CD14-positive monocyte (primary cell): ENCODE results near the gene EPHA4. TPM values are rescaled to one million over a fixed set of nuclear protein-coding genes. Genes with fewer than 3 reads are reported as not detected.

Source experiments
- DNase-seq, 3 donors: peaks; one replicate each; pipeline ENCODE4 v3.0.0-alpha.2; 2011 to 2022
- H2AFZ ChIP-seq: 2 replicates; pipeline ENCODE4 v1.6.0; 2012; ENCODE audit warnings: mild to moderate bottlenecking, low read depth, low read length, inconsistent platforms; ENCODE audit not compliant: insufficient read depth, poor library complexity, severe bottlenecking
- H3K27ac ChIP-seq, 2 donors: 1 replicate in 1 of 2; 2 replicates in 1 of 2; pipeline ENCODE4 v1.5.1; 2012 to 2013; ENCODE audit warnings: low read length in 2 of 2, control low read depth in 1 of 2, inconsistent platforms in 1 of 2, low read depth in 1 of 2, mild to moderate bottlenecking in 1 of 2
- H3K27me3 ChIP-seq, 2 donors: one replicate each; pipeline versions ENCODE4 v1.6.0 to v1.6.1; 2011 to 2013; ENCODE audit warnings: low read length in 2 of 2; ENCODE audit not compliant: control insufficient read depth in 2 of 2, insufficient read depth in 2 of 2
- H3K36me3 ChIP-seq, 2 donors: replicated peaks in 1 of 2; 1 replicate in 1 of 2; 2 replicates in 1 of 2; pipeline versions ENCODE4 v1.5.1 to v1.6.1; 2012 to 2013; ENCODE audit warnings: low read length in 2 of 2, control low read depth in 1 of 2, inconsistent platforms in 1 of 2, mild to moderate bottlenecking in 1 of 2; ENCODE audit not compliant: insufficient read depth in 2 of 2, control insufficient read depth in 1 of 2
- H3K4me1 ChIP-seq, 2 donors: 1 replicate in 1 of 2; 2 replicates in 1 of 2; pipeline versions ENCODE4 v1.5.1 to v1.6.1; 2012 to 2013; ENCODE audit warnings: low read length in 2 of 2, control low read depth in 1 of 2, inconsistent platforms in 1 of 2, mild to moderate bottlenecking in 1 of 2, moderate library complexity in 1 of 2; ENCODE audit not compliant: insufficient read depth in 2 of 2, control insufficient read depth in 1 of 2
- H3K4me2 ChIP-seq: replicated peaks from 2 replicates; pipeline ENCODE3; 2012; ENCODE audit warnings: low read length, moderate library complexity, mild to moderate bottlenecking; ENCODE audit not compliant: poor library complexity, severe bottlenecking; ENCODE audit errors: extremely low read depth
- H3K4me3 ChIP-seq, 3 experiments: fragments of 200-600 bp in 1 of 3; sonication (generic) in 1 of 3; replicated peaks in 1 of 3; 1 replicate in 2 of 3; 2 replicates in 1 of 3; pipeline ENCODE4 v1.5.1; 2011 to 2013; ENCODE audit warnings: low read length in 3 of 3, mild to moderate bottlenecking in 3 of 3, control low read depth in 2 of 3, low read depth in 2 of 3, inconsistent platforms in 1 of 3, moderate library complexity in 1 of 3
- H3K79me2 ChIP-seq: 2 replicates; pipeline ENCODE4 v1.6.0; 2012; ENCODE audit warnings: mild to moderate bottlenecking, control low read depth, inconsistent platforms, low read length, moderate library complexity; ENCODE audit not compliant: insufficient read depth
- H3K9ac ChIP-seq: 2 replicates; pipeline ENCODE4 v1.6.0; 2017; ENCODE audit warnings: low read length, mild to moderate bottlenecking; ENCODE audit not compliant: insufficient read depth, poor library complexity, severe bottlenecking
- H3K9me3 ChIP-seq, 2 donors: replicated peaks in 1 of 2; 1 replicate in 1 of 2; 2 replicates in 1 of 2; pipeline versions ENCODE4 v1.5.1 to v1.6.1; 2012 to 2013; ENCODE audit warnings: low read length in 2 of 2, control low read depth in 1 of 2; ENCODE audit not compliant: control insufficient read depth in 1 of 2, insufficient read depth in 1 of 2
- H4K20me1 ChIP-seq: 2 replicates; pipeline ENCODE4 v1.6.0; 2012; ENCODE audit warnings: mild to moderate bottlenecking, low read length, control low read depth, moderate library complexity; ENCODE audit not compliant: insufficient read depth
- H3K27ac Mint-ChIP-seq, 7 donors: one replicate each; pipeline ENCODE4 v1.8.0; 2020; ENCODE audit warnings: mild to moderate bottlenecking in 7 of 7, mixed read lengths in 7 of 7, moderate library complexity in 6 of 7, inconsistent platforms in 2 of 7
- H3K27me3 Mint-ChIP-seq, 3 donors: one replicate each; pipeline ENCODE4 v1.8.0; 2021 to 2022; ENCODE audit warnings: low read depth in 3 of 3, mild to moderate bottlenecking in 3 of 3, mixed read lengths in 3 of 3, moderate library complexity in 3 of 3, inconsistent platforms in 1 of 3
- H3K36me3 Mint-ChIP-seq, 2 donors: one replicate each; pipeline ENCODE4 v1.8.0; 2020; ENCODE audit warnings: mixed read lengths in 2 of 2, inconsistent platforms in 1 of 2, mild to moderate bottlenecking in 1 of 2
- H3K4me1 Mint-ChIP-seq: one replicate; pipeline ENCODE4 v1.8.0; 2020; ENCODE audit warnings: mild to moderate bottlenecking, mixed read lengths
- H3K4me3 Mint-ChIP-seq, 2 donors: one replicate each; pipeline ENCODE4 v1.8.0; 2020; ENCODE audit warnings: mild to moderate bottlenecking in 2 of 2, mixed read lengths in 2 of 2, moderate library complexity in 1 of 2
- H3K9me3 Mint-ChIP-seq, 7 donors: one replicate each; pipeline ENCODE4 v1.8.0; 2020 to 2022; ENCODE audit warnings: mixed read lengths in 7 of 7, mild to moderate bottlenecking in 6 of 7, moderate library complexity in 6 of 7, inconsistent platforms in 2 of 7
- CTCF ChIP-seq: fragments of 200-600 bp; IDR thresholded peaks from one replicate; pipeline ENCODE4 v1.8.0; 2022; ENCODE audit warnings: antibody characterized with exemption, mild to moderate bottlenecking
- WGBS: methylation state at CpG from one replicate; pipeline ENCODE4 v1.1.5; 2013; ENCODE audit warnings: missing lambda C conversion rate; ENCODE audit not compliant: insufficient coverage; 5-methylcytosine and 5-hydroxymethylcytosine counted together
- intact Hi-C, 2 donors: fragments of 100-400 bp; cut with micrococcal nuclease; formaldehyde crosslinking; loops; one replicate each; pipeline versions ENCODE4 v1.15.0 to v1.15.1; 2023
- polyA plus RNA-seq, 3 donors: library from polyadenylated mRNA; depleted of rRNA in 1 of 3; unstranded in 2 of 3; stranded (reverse) in 1 of 3; fragments of 300-500 nt in 2 of 3; fragments of >200 nt in 1 of 3; fragmentation: Illumina TruSeq in 2 of 3; gene quantifications; 1 replicate in 2 of 3; 2 replicates in 1 of 3; pipeline ENCODE4 v1.2.3, GENCODE V29; 2012 to 2021

Gene EPHA4
- polyA plus RNA-seq, 3 donors = 0.15 to 0.31 TPM; not detected in 1

- Histone ChIP-seq H4K20me1 (no peaks in the 10 kb centered on the region), H3K9ac (no peak overlapping the region), H3K4me3 (no peak overlapping the region), H3K79me2 (no peaks in the 10 kb centered on the region), H3K27me3 (no peaks in the 10 kb centered on the region), H3K36me3 (no peaks in the 10 kb centered on the region), H3K4me1 (peaks cover 6 to 7% of the 10 kb centered on the region in 2 donors), H3K9me3 (no peaks in the 10 kb centered on the region), H2AFZ (no peak overlapping the region), H3K4me2 (no peak overlapping the region), H3K27ac (no peak overlapping the region)
- peaks cover 9% of the 10 kb centered on the region for H3K4me1 Mint-ChIP-seq
- H3K27ac Mint-ChIP-seq = no peak overlapping the region
- no peaks in the 10 kb centered on the region for H3K36me3 Mint-ChIP-seq
- no peak for TF ChIP-seq CTCF
- H3K4me3 Mint-ChIP-seq = no peak overlapping the region
- H3K9me3 Mint-ChIP-seq = peaks cover 0 to 4% (median 0%) of the 10 kb centered on the region in 7 donors
- H3K27me3 Mint-ChIP-seq = peaks cover 0 to 2% (median 0%) of the 10 kb centered on the region in 3 donors
- no peak for DNase-seq
- intact Hi-C loops = no loop called here
- 64% methylated on average over 2 of the region's 2 CpGs for WGBS
Measured at GRCh38 chr2:221468317-221468716, 103.8 kb downstream of the EPHA4 start.

- intact Hi-C loops = no loop called here
- H3K4me2 ChIP-seq = no peak overlapping the region
- WGBS = 83% methylated on average over 1 of the region's 2 CpGs
- no peak overlapping the region for H3K27ac ChIP-seq
- H3K4me1 ChIP-seq = peaks cover 6 to 7% of the 10 kb centered on the region in 2 donors
- H3K36me3 ChIP-seq = no peaks in the 10 kb centered on the region
- no peak overlapping the region for H2AFZ ChIP-seq
- no peak for DNase-seq
- H3K9ac ChIP-seq = no peak overlapping the region
- H3K36me3 Mint-ChIP-seq = no peaks in the 10 kb centered on the region
- peaks cover 0 to 3% (median 0%) of the 10 kb centered on the region in 7 donors for H3K9me3 Mint-ChIP-seq
- H3K4me1 Mint-ChIP-seq = peaks cover 9% of the 10 kb centered on the region
- no peak overlapping the region for H3K4me3 Mint-ChIP-seq
- H3K9me3 ChIP-seq = no peaks in the 10 kb centered on the region
- no peaks in the 10 kb centered on the region for H3K27me3 ChIP-seq
- no peaks in the 10 kb centered on the region for H3K79me2 ChIP-seq
- H4K20me1 ChIP-seq = no peaks in the 10 kb centered on the region
- no peak overlapping the region for H3K4me3 ChIP-seq
- no peak for TF ChIP-seq CTCF
- no peak overlapping the region for H3K27ac Mint-ChIP-seq
- peaks cover 0 to 2% (median 0%) of the 10 kb centered on the region in 3 donors for H3K27me3 Mint-ChIP-seq
Measured at GRCh38 chr2:221467610-221468009, 104.5 kb downstream of the EPHA4 start.
